GM04503 (cell line): Measurements from ENCODE around the gene SSU72.
"Not testable (repeated sequence)": the region's sequence is repeated elsewhere in the genome, so short reads cannot be mapped to it uniquely, and the experiment has no call there.

ENCODE experiments used
- DNase-seq: peaks from one replicate; pipeline ENCODE4 v3.0.0-alpha.2; 2012; ENCODE audit warnings: low read depth

The SSU72 gene

GRCh38 chr1:1595341-1595740, 20.7 kb upstream of the SSU72 start:
- DNase-seq, result not testable (repeated sequence)

- no peak for DNase-seq
Measured at GRCh38 chr1:1594602-1595260, 20.1 kb upstream of the SSU72 start.

- no peak for DNase-seq
Measured at GRCh38 chr1:1593834-1594601, 19.4 kb upstream of the SSU72 start.

- no peak for DNase-seq
Measured at GRCh38 chr1:1591452-1591851, 16.8 kb upstream of the SSU72 start.

GRCh38 chr1:1583347-1584010, 8.8 kb upstream of the SSU72 start:
- DNase-seq, result no peak

GRCh38 chr1:1582585-1583346, 8.1 kb upstream of the SSU72 start:
- no peak for DNase-seq

GRCh38 chr1:1578371-1578940, 3.8 kb upstream of the SSU72 start:
- DNase-seq, result no peak

GRCh38 chr1:1577367-1578011, 2.8 kb upstream of the SSU72 start:
- DNase-seq, result no peak

GRCh38 chr1:1573843-1574720, 581 bp downstream of the SSU72 start:
- no peak for DNase-seq

GRCh38 chr1:1569341-1569740, 5.3 kb downstream of the SSU72 start:
- DNase-seq, result no peak

- no peak for DNase-seq
Measured at GRCh38 chr1:1567891-1568291, 6.8 kb downstream of the SSU72 start.

- DNase-seq, result no peak
Measured at GRCh38 chr1:1567152-1567875, 7.3 kb downstream of the SSU72 start.

GRCh38 chr1:1565340-1565739, 9.3 kb downstream of the SSU72 start:
- DNase-seq, result no peak

- DNase-seq, result no peak
Measured at GRCh38 chr1:1564268-1564667, 10.4 kb downstream of the SSU72 start.

- no peak for DNase-seq
Measured at GRCh38 chr1:1563688-1564087, 11.0 kb downstream of the SSU72 start.

- no peak for DNase-seq
Measured at GRCh38 chr1:1562556-1563195, 12.0 kb downstream of the SSU72 start.

- no peak for DNase-seq
Measured at GRCh38 chr1:1561801-1562470, 12.7 kb downstream of the SSU72 start.

GRCh38 chr1:1560178-1560577, 14.5 kb downstream of the SSU72 start:
- DNase-seq, result no peak

- DNase-seq, result no peak
Measured at GRCh38 chr1:1559066-1559465, 15.6 kb downstream of the SSU72 start.
